ENCODE results near the gene FBXO38. TPM values are rescaled to one million over a fixed set of nuclear protein-coding genes. Genes with fewer than 3 reads are reported as not detected.

Gene FBXO38
- total and polyA plus RNA-seq, 2 of the 13 experiments (the other 11 are each of a cell fraction or from before 2014, with no cell fraction given) = 24.8 to 35.9 TPM

- TF ChIP-seq ZFP36L2 (CRISPR knock-in tag; IDR thresholded peaks at IDR 0.05) (no peak), ZNF343 (CRISPR knock-in tag; IDR thresholded peaks at IDR 0.05) (no peak)
Observed at GRCh38 chr5:148364343-148364742, 19.4 kb upstream of the FBXO38 start (continued).

- FAIRE-seq = no peak
Observed at GRCh38 chr5:148368299-148368698, 15.5 kb upstream of the FBXO38 start.

More at GRCh38 chr5:148368299-148368698, 15.5 kb upstream of the FBXO38 start:
- ATAC-seq (no peak), DNase-seq (ENCODE audit: low spot score) (no peak)
- Histone ChIP-seq H3K36me3 (replicated peaks in 1 of 2; ENCODE audit: control insufficient read depth in 1 of 2, insufficient read depth in 2 of 2, low read length in 2 of 2) (no peaks in the 10 kb centered on the region), H3K4me3 (replicated peaks in 1 of 3; ENCODE audit: insufficient read depth in 1 of 3, low read depth in 2 of 3, low read length in 3 of 3) (no peak overlapping the region), H3K4me2 (ENCODE audit: low read depth, low read length) (no peak overlapping the region), H2AFZ (ENCODE audit: low read length) (no peak overlapping the region), H3K9ac (ENCODE audit: insufficient read depth, low read depth, low read length) (no peak overlapping the region), H3K27me3 (ENCODE audit: control insufficient read depth in 1 of 2, insufficient read depth in 2 of 2, low read length in 2 of 2) (no peaks in the 10 kb centered on the region; a peak in 1 of 5 replicates), H3K9me3 (ENCODE audit: low read length) (no peaks in the 10 kb centered on the region), H4K20me1 (ENCODE audit: insufficient read depth, low read length) (no peaks in the 10 kb centered on the region), H3K79me2 (ENCODE audit: insufficient read depth, low read length) (no peaks in the 10 kb centered on the region), H3K27ac (ENCODE audit: extremely low read length, insufficient read depth, low read length) (no peak overlapping the region), H3K4me1 (ENCODE audit: insufficient read depth, low read length) (no peaks in the 10 kb centered on the region)
- intact Hi-C loops (cut with micrococcal nuclease; ENCODE audit: unreplicated experiment) (no loop called here), in situ Hi-C loops (cut with HindIII; ENCODE audit: extremely low pct_ligation_motif_present, low pct_unique_long_range_greater_than_20kb) (no loop called here)
- no TSS peak for BruUV-seq (replicated peaks)
- POLR2A ChIA-PET = no interaction called here
- CTCF ChIA-PET (ENCODE audit: low intra/inter-chr PET ratio, low total read pairs) = no interaction called here
- no peak for TF ChIP-seq DBP (CRISPR knock-in tag; IDR thresholded peaks at IDR 0.05; ENCODE audit: not compliant biosample characterization)
- no peak for TF ChIP-seq NFE2 (CRISPR knock-in tag; IDR thresholded peaks at IDR 0.05)
- no peak for TF ChIP-seq ZNF777 (CRISPR knock-in tag; IDR thresholded peaks at IDR 0.05)
- no peak for TF ChIP-seq ZNF567 (CRISPR knock-in tag; IDR thresholded peaks at IDR 0.05; ENCODE audit: borderline replicate concordance)
- TF ChIP-seq ONECUT2 (CRISPR knock-in tag; IDR thresholded peaks at IDR 0.05) = no peak
- TF ChIP-seq SCMH1 (CRISPR knock-in tag; IDR thresholded peaks at IDR 0.05; ENCODE audit: borderline replicate concordance) = no peak
- no peak for TF ChIP-seq SNRNP70 (IDR thresholded peaks at IDR 0.05; ENCODE audit: low read depth, low read length)
- TF ChIP-seq NFIB (CRISPR knock-in tag; IDR thresholded peaks at IDR 0.05; ENCODE audit: borderline replicate concordance) = no peak
- no peak for TF ChIP-seq ZSCAN9 (CRISPR knock-in tag; IDR thresholded peaks at IDR 0.05; ENCODE audit: borderline replicate concordance)
- no peak for TF ChIP-seq ARNT (IDR thresholded peaks at IDR 0.05)
- no peak for TF ChIP-seq PRDM10 (CRISPR knock-in tag; IDR thresholded peaks at IDR 0.05; ENCODE audit: low read depth)
- TF ChIP-seq STAT5B (CRISPR knock-in tag; IDR thresholded peaks at IDR 0.05) = no peak
- no peak for TF ChIP-seq ZNF282 (IDR thresholded peaks at IDR 0.05; ENCODE audit: partially characterized antibody)
- no peak for TF ChIP-seq MIER3 (CRISPR knock-in tag; IDR thresholded peaks at IDR 0.05; ENCODE audit: borderline replicate concordance)
- no peak for TF ChIP-seq XRCC5 (optimal IDR thresholded peaks at IDR 0.05; ENCODE audit: low read length)
- TF ChIP-seq POGK (CRISPR knock-in tag; conservative IDR thresholded peaks at IDR 0.05) = no peak
- TF ChIP-seq CEBPB (IDR thresholded peaks at IDR 0.05; ENCODE audit: borderline replicate concordance, low read depth, low read length) = no peak
- TF ChIP-seq SP2 (CRISPR knock-in tag; IDR thresholded peaks at IDR 0.05) = no peak

All from HepG2 (cell line).